Ovary (tissue), 9 donors: Measurements from ENCODE around the gene PAM16. TPM values are rescaled to one million over a fixed set of nuclear protein-coding genes. Genes with fewer than 3 reads are reported as not detected.

Source experiments
- DNase-seq, 5 donors: peaks; one replicate each; pipeline ENCODE4 v3.0.0-alpha.2; 2019 to 2020
- H3K27ac ChIP-seq, 2 donors: fragments of 200-600 bp; one replicate each; pipeline versions ENCODE4 v1.5.1 to v1.8.0; 2019 to 2022
- H3K27me3 ChIP-seq: fragments of 200-600 bp; one replicate; pipeline ENCODE4 v1.8.0; 2022
- H3K36me3 ChIP-seq: fragments of 200-600 bp; sonication (generic); one replicate; pipeline ENCODE4 v1.5.1; 2019
- H3K4me1 ChIP-seq: one replicate; pipeline ENCODE4 v1.8.1; 2013; ENCODE audit warnings: mild to moderate bottlenecking, moderate library complexity; ENCODE audit not compliant: insufficient read depth
- H3K4me3 ChIP-seq: fragments of 200-600 bp; sonication (generic); one replicate; pipeline ENCODE4 v1.5.1; 2017
- H3K9me3 ChIP-seq, 2 donors: fragments of 200-600 bp in 1 of 2; sonication (generic) in 1 of 2; one replicate each; pipeline versions ENCODE4 v1.5.1 to v1.8.1; 2013 to 2019; ENCODE audit warnings: mild to moderate bottlenecking in 1 of 2, moderate library complexity in 1 of 2
- EP300 ChIP-seq: sonication (generic); formaldehyde crosslinking; IDR thresholded peaks from one replicate; pipeline ENCODE4 v1.6.1; 2017; ENCODE audit warnings: antibody characterized with exemption
- POLR2A ChIP-seq: fragments of 450-650 bp; IDR thresholded peaks from one replicate; pipeline ENCODE4 v1.6.1; 2017; ENCODE audit warnings: antibody characterized with exemption, mild to moderate bottlenecking, moderate library complexity
- WGBS, 3 donors: extraction: QIAGEN DNeasy Blood & Tissue Kit in 1 of 3; methylation state at CpG; one replicate each; pipeline versions ENCODE4 v1.1.5 to v1.1.7; 2013 to 2017; 5-methylcytosine and 5-hydroxymethylcytosine counted together
- intact Hi-C, 4 donors: fragments of 100-400 bp; cut with DNase I; formaldehyde crosslinking; loops; one replicate each; pipeline versions ENCODE4 v1.11.0 to v1.15.1; 2022 to 2023
- polyA plus RNA-seq, 2 donors: library from polyadenylated mRNA; stranded (reverse); fragments of 200-250 nt in 1 of 2; fragments of 350-450 nt in 1 of 2; fragmentation: Illumina TruSeq in 1 of 2; extraction: RNeasy Lipid Tissue Mini Kit (QIAGEN cat#74804) in 1 of 2; gene quantifications; one replicate each; pipeline ENCODE4 v1.2.3, GENCODE V29; 2013 to 2014
- total RNA-seq, 7 donors: library from RNA; depleted of rRNA in 2 of 7; stranded (reverse); fragments of >200 nt in 2 of 7; fragmentation: NEBNext Ultra II Directional in 3 of 7; extraction: Animal tissue kit (Norgen Biotek cat#: 25700) in 3 of 7; gene quantifications; one replicate each; pipeline versions ENCODE4 v1.1.0 to v1.2.4, GENCODE V29; 2016 to 2023
- TF ChIP-seq, protein P1 (sequence below), 3 donors: fragments of 450-650 bp in 2 of 3; fragments of 200-600 bp in 1 of 3; IDR thresholded peaks; one replicate each; pipeline versions ENCODE4 v1.5.1 to v1.8.0; 2016 to 2022; ENCODE audit warnings: antibody characterized with exemption in 3 of 3, mild to moderate bottlenecking in 1 of 3
- donor health status: DM: no; HTN: no; CAD: no; lungs with moderate emphysema.
- donor health status: DM: no; HTN: no; CAD: no.
- donor health status: Bipolar disorder and iron deficiency.
- donor health status: DM: yes; HTN: yes; CAD: no.
- donor health status: DM: no; HTN: no; CAD: no.
- donor health status: DM: yes; HTN: yes; CAD: no.

Gene PAM16
- total and polyA plus RNA-seq, 9 donors = 18.5 to 47.2 (median 35.7) TPM

DNA sequence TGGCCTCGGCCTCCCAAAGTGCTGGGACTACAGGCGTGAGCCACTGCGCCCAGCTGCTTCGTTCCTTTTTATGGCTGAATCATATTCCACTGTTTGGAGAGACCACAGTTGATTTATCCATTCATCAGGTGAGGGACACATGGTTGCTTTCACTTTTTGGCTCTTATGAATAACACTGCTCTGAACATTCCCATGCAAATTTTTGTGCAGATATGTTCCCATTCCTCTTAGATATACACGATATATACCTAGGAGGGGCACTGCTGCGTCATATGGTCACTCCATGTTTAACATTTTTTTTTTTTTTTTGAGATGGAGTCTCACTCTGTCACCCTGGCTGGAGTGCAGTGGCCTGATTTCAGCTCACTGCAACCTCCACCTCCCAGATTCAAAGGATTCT is 49.2 kb downstream of the PAM16 start:
- Histone ChIP-seq H3K9me3 (no peaks in the 10 kb centered on the region), H3K4me1 (peaks cover 8% of the 10 kb centered on the region), H3K36me3 (no peaks in the 10 kb centered on the region), H3K27me3 (no peaks in the 10 kb centered on the region), H3K4me3 (no peak overlapping the region), H3K27ac (no peak overlapping the region)
- intact Hi-C loops = no loop called here
- WGBS, 3 donors = 94 to 97% (median 94%) methylated on average over 6 of the region's 6 CpGs
- no peak for DNase-seq
- TF ChIP-seq EP300 = no peak
- TF ChIP-seq, protein P1, sequence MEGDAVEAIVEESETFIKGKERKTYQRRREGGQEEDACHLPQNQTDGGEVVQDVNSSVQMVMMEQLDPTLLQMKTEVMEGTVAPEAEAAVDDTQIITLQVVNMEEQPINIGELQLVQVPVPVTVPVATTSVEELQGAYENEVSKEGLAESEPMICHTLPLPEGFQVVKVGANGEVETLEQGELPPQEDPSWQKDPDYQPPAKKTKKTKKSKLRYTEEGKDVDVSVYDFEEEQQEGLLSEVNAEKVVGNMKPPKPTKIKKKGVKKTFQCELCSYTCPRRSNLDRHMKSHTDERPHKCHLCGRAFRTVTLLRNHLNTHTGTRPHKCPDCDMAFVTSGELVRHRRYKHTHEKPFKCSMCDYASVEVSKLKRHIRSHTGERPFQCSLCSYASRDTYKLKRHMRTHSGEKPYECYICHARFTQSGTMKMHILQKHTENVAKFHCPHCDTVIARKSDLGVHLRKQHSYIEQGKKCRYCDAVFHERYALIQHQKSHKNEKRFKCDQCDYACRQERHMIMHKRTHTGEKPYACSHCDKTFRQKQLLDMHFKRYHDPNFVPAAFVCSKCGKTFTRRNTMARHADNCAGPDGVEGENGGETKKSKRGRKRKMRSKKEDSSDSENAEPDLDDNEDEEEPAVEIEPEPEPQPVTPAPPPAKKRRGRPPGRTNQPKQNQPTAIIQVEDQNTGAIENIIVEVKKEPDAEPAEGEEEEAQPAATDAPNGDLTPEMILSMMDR (IDR thresholded peaks at IDR 0.05) = no peak
- no peak for TF ChIP-seq POLR2A

GRCh38 chr16:4301177-4301576 is 49.9 kb downstream of the PAM16 start:
- Histone ChIP-seq H3K4me1 (peaks cover 8% of the 10 kb centered on the region), H3K27ac (no peak overlapping the region), H3K36me3 (no peaks in the 10 kb centered on the region), H3K27me3 (no peaks in the 10 kb centered on the region), H3K9me3 (no peaks in the 10 kb centered on the region), H3K4me3 (no peak overlapping the region)
- WGBS, 3 donors = 92 to 98% (median 98%) methylated on average over 4 of the region's 4 CpGs
- intact Hi-C loops = no loop called here
- no peak for TF ChIP-seq EP300
- DNase-seq = no peak

GRCh38 chr16:4298761-4299522 is 52.2 kb downstream of the PAM16 start:
- H3K36me3 ChIP-seq = no peaks in the 10 kb centered on the region
- H3K27ac ChIP-seq = peak overlapping the region in 1 of 2 donors; percentile 2
- H3K27me3 ChIP-seq = no peaks in the 10 kb centered on the region
- DNase-seq = peak; percentile 71 to 82 (median 72)
- peaks cover 13% of the 10 kb centered on the region for H3K4me1 ChIP-seq
- TF ChIP-seq EP300 (no peak), POLR2A (no peak)
- TF ChIP-seq, protein P1 (IDR thresholded peaks at IDR 0.05) = no peak
- peak overlapping the region; percentile 3 for H3K4me3 ChIP-seq
- H3K9me3 ChIP-seq = no peaks in the 10 kb centered on the region
- intact Hi-C loops = no loop called here
- WGBS, 3 donors = 14 to 21% (median 15%) methylated on average over 15 of the region's 15 CpGs

DNA sequence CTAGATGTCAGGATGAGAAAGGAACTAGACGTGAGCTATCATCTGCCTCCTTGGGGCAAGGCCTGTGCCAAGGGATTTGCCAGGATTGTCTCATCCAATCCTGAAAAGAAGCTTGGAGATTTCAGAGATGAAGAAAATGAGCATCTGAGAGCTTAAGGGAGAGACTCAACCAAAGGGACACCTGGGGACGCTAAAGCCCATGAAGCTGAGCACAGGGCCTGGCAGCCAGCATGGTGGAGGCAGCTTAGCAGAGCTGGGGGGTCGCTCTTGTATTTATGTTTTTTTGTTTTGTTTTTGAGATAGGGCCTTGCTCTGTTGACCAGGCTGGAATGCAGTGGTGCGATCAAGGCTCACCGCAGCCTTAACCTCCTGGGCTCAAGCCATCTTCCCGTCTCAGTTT is 53.6 kb downstream of the PAM16 start:
- no peak overlapping the region for H3K27ac ChIP-seq
- TF ChIP-seq, protein P1 (IDR thresholded peaks at IDR 0.05) = no peak
- TF ChIP-seq POLR2A (no peak), EP300 (no peak)
- WGBS, 3 donors = 64 to 80% (median 74%) methylated on average over 6 of the region's 6 CpGs
- DNase-seq = no peak
- no peaks in the 10 kb centered on the region for H3K27me3 ChIP-seq
- H3K36me3 ChIP-seq = no peaks in the 10 kb centered on the region
- intact Hi-C loops = no loop called here
- no peaks in the 10 kb centered on the region for H3K9me3 ChIP-seq
- peaks cover 21% of the 10 kb centered on the region for H3K4me1 ChIP-seq
- H3K4me3 ChIP-seq = no peak overlapping the region

GRCh38 chr16:4295581-4295980 is 55.5 kb downstream of the PAM16 start:
- TF ChIP-seq, protein P1 (IDR thresholded peaks at IDR 0.05) = no peak
- TF ChIP-seq EP300 (no peak), POLR2A (no peak)
- DNase-seq = no peak
- H3K9me3 ChIP-seq = no peaks in the 10 kb centered on the region
- 86 to 89% (median 86%) methylated on average over 6 of the region's 6 CpGs for WGBS, 3 donors
- peaks cover 21% of the 10 kb centered on the region for H3K4me1 ChIP-seq
- H3K27me3 ChIP-seq = no peaks in the 10 kb centered on the region
- no peaks in the 10 kb centered on the region for H3K36me3 ChIP-seq
- intact Hi-C loops = no loop called here
- H3K4me3 ChIP-seq = no peak overlapping the region
- H3K27ac ChIP-seq = no peak overlapping the region
